ENCODE measurements around the gene MARCOL.

Gene MARCOL, protein sequence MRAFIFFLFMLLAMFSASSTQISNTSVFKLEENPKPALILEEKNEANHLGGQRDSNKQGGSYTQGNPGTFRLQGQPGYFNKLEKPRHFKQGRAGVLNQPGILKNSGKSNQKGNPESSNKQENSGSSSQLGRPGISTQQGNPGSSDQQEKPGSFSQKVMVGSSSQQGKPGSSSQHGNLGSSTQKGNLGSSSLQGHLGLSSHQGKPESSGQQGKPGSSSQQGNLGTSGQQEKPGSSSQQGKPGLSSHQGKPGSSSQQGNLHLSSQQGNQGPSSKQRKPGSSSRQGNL
- total RNA-seq = 0 reads per million in 3 experiments

GRCh38 chr5:148238418-148238794, at the start of gene MARCOL:
MARCOL (plus strand) TSS chr5:148238525; CDS start chr5:148238598, 73 bp downstream.
- DNase-seq = no peak

GRCh38 chr5:148191010-148191409, 47.3 kb upstream of the MARCOL start:
- DNase-seq = no peak

- DNase-seq = no peak
Measured at GRCh38 chr5:148193202-148193601, 45.1 kb upstream of the MARCOL start.

GRCh38 chr5:148201151-148201550, 37.2 kb upstream of the MARCOL start:
- no peak for DNase-seq

- DNase-seq = no peak
Measured at GRCh38 chr5:148202531-148203203, 35.7 kb upstream of the MARCOL start, which contains the start of gene SPINK6. SPINK6 (plus strand) TSS chr5:148203042; CDS start chr5:148203097, 55 bp downstream.

GRCh38 chr5:148205044-148205806, 33.1 kb upstream of the MARCOL start:
- DNase-seq = no peak

DNA sequence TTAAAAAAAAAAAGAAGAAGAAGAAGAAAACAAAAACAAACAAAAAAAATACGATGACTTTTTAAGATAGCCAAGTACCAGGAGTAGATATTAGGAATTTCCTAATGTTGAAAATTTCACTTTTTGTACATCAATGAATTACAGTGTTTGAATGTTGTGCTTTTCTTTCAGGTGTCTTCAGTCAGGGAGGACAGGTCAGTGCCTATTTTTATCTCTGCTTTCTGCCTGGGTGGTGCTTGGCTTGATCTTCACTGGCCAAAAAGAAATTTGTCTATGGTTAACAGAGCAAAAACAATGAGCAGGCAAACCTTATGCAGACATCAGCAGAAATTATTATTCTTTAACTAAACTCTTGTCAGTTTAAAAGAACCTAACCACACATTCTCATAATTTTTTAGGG, 32.5 kb upstream of the MARCOL start:
- no peak for DNase-seq

GRCh38 chr5:148206620-148207019, 31.7 kb upstream of the MARCOL start:
- DNase-seq = no peak

GRCh38 chr5:148208226-148208625, 30.1 kb upstream of the MARCOL start:
- DNase-seq = no peak

- DNase-seq = no peak
Measured at GRCh38 chr5:148209151-148209770, 29.1 kb upstream of the MARCOL start.

- no peak for DNase-seq
Measured at GRCh38 chr5:148214665-148215185, 23.6 kb upstream of the MARCOL start.

- DNase-seq = no peak
Measured at GRCh38 chr5:148221508-148221907, 16.8 kb upstream of the MARCOL start.

DNA sequence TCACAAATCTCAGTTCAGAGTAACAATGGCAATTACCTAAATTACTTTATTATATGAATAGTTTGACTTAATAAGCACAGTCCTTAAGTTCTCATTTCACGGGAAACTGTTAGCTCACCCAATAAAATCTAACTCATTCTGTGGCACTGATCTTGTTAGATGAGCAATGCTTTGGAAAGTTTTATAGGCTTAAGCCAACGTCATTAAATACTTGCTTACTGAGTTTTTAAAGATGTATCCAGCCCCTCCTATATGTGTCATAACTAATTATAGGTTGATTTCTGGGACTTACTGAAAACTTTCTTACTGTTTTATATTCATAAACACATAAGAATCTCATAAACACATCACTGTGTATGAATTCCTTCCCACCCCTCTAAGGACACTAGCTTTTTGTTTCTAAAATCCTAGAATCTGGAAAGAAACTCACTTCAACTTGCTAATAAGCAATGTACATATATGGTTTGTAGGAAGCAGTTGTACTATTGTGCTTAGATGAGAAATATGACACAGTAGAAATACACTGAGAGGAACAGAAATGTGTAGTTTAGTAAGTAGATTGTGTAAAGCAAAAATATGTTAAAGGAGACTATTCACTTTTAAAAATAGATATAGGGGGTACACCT, 14.1 kb upstream of the MARCOL start:
- DNase-seq = no peak

GRCh38 chr5:148228392-148228984, 9.8 kb upstream of the MARCOL start:
- DNase-seq = no peak

DNA sequence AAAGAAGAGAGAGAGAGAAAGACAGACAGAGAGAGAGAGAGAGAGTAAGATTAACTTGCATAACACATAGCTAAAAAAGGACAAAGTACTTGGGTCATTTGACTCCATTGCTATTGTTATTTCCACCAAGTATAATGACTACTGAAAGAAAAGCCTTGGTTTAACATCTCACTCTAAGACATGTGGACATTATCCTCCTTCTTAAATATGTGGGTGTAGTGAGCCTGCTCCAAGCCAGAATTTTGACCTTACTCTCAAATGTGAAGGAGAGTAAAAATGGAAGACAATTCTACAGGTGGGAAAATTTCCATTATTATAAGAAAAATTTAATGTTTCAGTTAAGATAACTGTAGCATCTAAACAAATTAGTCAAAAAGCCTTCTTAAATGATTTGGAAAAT, 8.5 kb upstream of the MARCOL start:
- DNase-seq = no peak

- no peak for DNase-seq
Measured at GRCh38 chr5:148230240-148230639, 8.1 kb upstream of the MARCOL start.

GRCh38 chr5:148237785-148238417, 424 bp upstream of the MARCOL start:
- DNase-seq = no peak

DNA sequence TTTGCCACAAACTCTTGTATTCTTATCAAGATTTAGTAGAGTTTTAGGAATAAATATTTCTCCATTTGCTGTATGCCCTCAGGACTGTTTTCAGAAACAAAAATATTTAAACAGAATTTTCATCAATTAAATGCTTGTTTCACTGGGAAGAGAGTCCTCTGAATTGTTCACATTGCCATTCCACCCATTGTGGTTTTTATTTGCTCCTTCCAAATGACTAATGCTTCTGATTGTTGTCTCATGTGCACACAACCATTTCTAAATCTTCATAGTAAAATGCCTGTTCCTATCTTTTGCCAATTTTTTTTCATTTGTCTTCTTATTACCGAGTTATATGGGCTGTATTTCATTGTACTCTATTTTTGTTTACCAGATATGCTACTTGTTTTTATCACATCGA, 10.6 kb downstream of the MARCOL start:
- DNase-seq = no peak

DNA sequence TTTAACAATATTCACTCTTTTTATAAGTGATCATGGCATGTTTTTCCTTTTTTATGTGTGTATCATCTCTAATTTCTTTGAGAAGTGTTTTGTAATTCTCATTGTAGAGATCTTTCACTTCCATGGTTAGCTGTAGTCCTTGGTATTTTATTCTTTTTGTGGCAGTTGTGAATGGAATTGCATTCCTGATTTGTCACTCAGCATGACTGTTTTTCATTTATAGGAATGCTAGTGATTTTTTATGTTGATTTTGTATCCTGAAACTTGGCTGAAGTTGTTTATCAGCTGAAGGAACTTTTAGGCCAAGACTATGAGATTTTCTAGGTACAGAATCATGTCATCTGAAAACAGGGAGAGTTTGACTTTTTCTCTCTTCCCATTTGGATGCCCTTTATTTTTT, 17.1 kb downstream of the MARCOL start:
- DNase-seq = no peak

- DNase-seq = no peak
Measured at GRCh38 chr5:148259288-148259687, 21.0 kb downstream of the MARCOL start.

DNA sequence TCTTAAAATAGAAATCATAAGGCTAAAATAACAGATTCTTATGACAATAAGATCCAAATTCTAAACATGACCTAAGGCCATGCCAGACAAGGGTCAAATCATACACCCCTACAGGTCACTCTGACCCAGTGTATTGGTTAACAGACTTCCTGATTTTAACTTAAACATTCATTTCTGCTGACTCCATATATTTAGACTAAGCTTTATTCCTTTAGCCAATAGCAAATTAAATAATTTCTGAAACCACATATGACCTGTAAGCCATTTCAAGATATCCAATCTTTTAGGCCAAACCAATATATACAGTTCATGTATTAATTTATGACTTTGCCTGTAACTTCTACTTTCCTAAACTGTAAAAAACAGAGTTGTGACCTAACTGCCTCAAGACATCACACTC, 22.9 kb downstream of the MARCOL start:
- no peak for DNase-seq

- no peak for DNase-seq
Measured at GRCh38 chr5:148267962-148268361, 29.6 kb downstream of the MARCOL start.
